ENCODE data around the gene RAB4B.
"Not testable (repeated sequence)": the region's sequence is repeated elsewhere in the genome, so short reads cannot be mapped to it uniquely, and the experiment has no call there.

Gene RAB4B

GRCh38 chr19:40776932-40777644 lies 959 bp upstream of the RAB4B start:
- DNase-seq (ENCODE audit: low read depth, low spot score), result peak; percentile 53
- peak overlapping the region; percentile 96 for H3K27ac ChIP-seq

- peak overlapping the region; percentile 96 for H3K27ac ChIP-seq
- DNase-seq (ENCODE audit: low read depth, low spot score), result no peak
Observed at GRCh38 chr19:40777645-40777936, 456 bp upstream of the RAB4B start.

DNA sequence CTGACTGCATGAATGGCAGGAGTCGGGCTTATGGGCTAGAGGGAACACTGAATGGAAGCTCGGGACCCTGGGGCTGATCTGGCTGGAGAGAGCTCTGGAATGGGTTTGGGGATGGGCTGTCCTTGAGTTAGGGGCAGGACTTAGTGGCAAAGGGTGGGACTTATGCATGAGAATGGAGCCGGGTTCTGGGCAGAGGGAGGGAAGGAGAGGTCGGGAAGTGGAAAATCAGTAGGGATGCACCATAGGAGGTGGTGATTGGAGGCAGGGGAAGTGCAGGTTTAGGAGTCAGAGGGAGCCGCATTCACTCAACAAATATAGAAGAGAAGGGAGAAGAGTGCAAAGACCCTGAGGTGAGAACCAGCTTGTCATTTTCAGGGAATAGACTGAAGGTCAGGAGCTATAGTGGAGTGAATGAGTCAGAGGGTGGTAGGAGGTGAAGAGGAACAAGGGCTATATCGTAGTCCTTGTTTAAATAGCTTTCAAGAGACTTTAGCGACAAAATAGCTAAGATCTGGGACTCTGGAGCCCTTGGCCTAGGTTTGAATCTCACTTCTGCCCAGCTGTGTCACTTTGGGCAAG lies 748 bp downstream of the RAB4B start:
- no peak for DNase-seq (ENCODE audit: low read depth, low spot score)
- H3K27ac ChIP-seq, result peak overlapping the region; percentile 96

DNA sequence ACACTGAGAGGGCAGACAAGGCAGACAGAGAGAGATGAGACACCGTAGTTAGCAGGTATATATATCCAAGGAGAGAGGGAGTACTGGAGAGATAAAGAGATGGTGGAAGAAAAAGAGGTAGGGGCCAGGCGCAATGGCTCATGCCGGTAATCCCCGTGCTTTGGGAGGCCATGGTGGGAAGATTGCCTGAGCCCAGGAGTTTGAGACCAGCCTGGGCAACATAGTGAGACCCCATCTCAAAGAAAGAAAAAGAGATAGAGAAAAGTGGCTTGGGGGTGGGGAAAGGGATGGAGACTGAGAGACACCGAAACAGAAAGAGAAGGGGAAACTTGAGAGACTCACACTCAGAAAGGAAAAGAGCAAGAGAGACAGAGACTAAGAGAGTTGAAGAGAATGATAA lies 2.5 kb downstream of the RAB4B start:
- H3K27ac ChIP-seq, result no peak overlapping the region
- DNase-seq (ENCODE audit: low read depth, low spot score), result no peak

- H3K27ac ChIP-seq, result no peak overlapping the region
- DNase-seq (ENCODE audit: low read depth, low spot score), result no peak
Observed at GRCh38 chr19:40781140-40781539, 3.1 kb downstream of the RAB4B start.

GRCh38 chr19:40783711-40784110 lies 5.7 kb downstream of the RAB4B start:
- no peak for DNase-seq (ENCODE audit: low read depth, low spot score)
- H3K27ac ChIP-seq, result no peak overlapping the region

DNA sequence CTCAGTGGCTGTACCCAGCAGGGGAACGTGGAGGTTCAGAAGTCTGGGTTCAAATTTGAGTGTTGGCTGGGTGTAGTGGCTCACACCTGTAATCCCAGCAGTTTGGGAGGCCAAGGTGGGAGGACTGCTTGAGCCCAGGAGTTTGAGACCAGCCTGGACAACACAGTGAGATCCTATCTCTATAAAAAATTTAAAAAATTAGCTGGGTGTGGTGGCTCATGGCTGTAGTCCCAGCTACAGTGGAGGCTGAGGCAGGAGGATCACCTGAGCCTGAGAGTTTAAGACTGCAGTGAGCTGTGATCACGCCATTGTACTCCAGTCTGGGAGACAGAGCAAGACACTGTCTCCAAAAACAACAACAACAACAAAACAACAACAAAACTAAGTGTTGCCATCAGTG lies 6.1 kb downstream of the RAB4B start:
- not testable (repeated sequence) for H3K27ac ChIP-seq; DNase-seq (ENCODE audit: low read depth, low spot score)

DNA sequence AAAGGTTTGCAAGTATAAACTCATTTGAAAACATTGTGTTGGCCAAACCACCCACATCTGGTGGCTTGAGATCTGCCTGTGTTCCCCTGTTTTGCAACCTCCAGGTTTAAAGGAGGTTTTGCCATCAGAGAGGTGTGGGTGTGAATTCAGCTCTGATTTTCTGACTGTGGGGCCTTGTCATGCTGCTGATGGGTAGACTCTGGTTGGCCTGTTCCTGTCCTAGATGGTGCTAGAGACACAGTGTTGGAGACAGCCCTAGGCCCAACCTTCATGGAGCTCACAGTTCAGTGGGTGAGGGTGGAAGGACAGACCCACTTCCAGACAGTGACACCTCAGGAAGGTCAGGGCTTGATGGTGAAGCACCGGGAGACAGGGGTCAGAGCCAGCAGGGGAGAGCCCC lies 7.5 kb downstream of the RAB4B start:
- no peak overlapping the region for H3K27ac ChIP-seq
- no peak for DNase-seq (ENCODE audit: low read depth, low spot score)

DNA sequence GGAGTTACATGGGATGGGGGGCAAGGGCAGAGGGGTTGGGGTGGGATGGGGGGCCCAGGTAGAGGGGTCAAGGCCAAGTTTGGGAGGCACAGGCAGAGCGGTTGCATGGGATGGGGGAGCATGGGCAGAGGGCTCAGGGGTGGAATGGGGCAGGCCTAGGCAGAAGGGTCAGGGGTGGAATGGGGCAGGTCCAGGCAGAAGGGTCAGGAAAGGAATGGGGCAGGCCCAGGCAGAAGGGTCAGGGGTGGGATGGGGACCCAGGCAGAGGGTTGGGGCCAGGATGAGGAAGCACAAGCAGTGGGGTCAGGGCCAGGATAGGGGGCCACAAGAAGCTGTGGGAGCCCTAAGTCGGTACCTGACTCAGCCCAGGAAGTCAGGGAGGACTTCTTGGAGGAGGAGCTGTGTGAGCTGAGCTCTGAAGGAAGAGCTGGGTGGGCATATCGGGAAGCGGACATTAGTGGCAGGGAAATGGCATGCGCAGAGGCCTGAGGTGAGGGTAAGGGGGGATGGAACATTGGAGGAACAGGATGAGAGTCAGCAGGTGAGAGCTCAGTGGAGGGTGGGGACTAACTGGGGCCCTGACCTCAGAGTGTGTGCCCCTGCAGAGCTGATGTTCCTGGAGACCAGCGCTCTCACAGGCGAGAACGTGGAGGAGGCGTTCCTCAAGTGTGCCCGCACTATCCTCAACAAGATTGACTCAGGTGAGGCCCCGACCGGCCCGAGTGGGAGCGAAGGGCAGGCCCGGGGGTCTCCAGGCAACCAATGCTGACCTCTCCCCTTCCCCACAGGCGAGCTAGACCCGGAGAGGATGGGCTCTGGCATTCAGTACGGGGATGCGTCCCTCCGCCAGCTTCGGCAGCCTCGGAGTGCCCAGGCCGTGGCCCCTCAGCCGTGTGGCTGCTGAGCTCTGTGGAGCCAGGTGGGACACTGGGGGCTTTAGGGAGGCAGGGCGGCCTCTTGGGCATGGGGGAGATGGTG lies 8.3 kb downstream of the RAB4B start:
- DNase-seq (ENCODE audit: low read depth, low spot score), result no peak
- H3K27ac ChIP-seq, result no peak overlapping the region

DNA sequence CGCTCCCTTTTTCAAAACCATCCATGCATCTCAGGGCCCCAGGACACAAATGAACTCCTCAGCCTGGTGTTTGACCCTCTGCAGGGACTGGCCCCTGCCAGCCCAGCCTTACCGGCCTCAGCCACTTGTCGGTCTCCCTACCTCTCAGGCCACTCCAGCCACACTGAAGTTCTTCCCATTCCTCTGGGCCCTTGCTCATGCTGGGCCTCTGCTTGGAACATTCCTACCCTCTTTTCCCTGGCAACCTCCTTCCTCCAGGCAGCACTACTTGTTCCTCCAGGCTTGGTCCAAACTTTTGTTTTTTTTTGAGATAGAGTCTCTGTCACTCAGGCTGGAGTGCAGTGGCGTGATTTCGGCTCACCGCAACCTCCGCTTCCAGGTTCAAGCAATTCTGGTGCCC lies 13.3 kb downstream of the RAB4B start:
- no peak overlapping the region for H3K27ac ChIP-seq
- no peak for DNase-seq (ENCODE audit: low read depth, low spot score)

DNA sequence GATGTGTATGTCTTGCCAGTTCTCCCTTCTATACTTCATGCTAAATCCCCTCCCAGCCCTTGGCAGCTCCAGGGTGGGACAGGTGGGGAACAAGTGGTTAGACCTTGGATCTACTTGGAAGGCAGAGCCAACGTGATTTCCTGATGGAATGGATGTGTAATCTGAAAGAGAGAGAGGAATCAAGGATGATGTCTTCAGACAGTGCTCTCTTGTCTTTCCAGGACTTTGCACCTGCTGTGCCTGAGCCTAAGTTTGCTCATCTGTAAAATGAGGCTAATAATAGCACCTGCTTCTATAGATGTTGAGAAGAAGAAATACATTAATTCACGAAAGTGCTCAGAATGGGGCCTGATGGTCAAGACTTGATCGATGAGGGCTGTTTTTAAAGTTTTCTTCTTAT lies 13.9 kb downstream of the RAB4B start:
- H3K27ac ChIP-seq, result no peak overlapping the region
- DNase-seq (ENCODE audit: low read depth, low spot score), result no peak

- DNase-seq (ENCODE audit: low read depth, low spot score), result no peak
- peak overlapping the region; percentile 67 for H3K27ac ChIP-seq
Observed at GRCh38 chr19:40797166-40797962, 19.3 kb downstream of the RAB4B start.

DNA sequence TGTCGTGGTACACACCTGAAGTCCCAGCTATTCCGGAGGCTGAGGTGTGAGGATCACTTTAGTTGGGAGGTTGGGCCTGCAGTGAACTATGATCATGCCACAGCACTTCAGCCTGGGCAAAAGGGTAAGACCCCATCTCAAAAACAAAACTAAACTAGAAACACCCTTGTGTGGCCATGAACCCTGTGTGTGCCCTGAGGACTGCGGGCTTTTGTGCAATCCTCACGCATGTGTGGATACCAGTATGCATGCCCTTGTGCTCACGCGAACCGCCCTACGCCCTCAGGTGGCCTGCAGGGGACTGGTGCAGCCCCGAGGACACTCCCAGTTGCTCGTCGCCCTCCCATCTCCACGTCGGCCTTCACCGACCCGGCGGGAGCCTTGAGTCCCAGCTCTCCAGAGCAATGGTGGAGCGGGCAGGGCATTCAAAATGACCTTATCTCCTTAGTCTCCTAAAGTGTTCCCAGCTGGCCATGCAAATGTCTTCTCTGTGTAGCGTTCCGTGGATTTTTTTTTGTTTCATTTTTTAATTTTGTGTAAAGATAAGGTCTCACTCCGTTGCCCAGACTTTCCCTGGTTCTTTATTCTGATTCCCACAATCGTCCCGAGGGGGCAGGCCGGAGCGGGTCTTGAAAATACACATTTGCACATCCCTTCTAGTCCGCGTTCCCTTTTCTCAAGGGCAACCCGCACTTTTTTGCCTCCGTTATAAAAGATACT lies 20.1 kb downstream of the RAB4B start:
- no peak for DNase-seq (ENCODE audit: low read depth, low spot score)
- H3K27ac ChIP-seq, result peak overlapping the region; percentile 67

DNA sequence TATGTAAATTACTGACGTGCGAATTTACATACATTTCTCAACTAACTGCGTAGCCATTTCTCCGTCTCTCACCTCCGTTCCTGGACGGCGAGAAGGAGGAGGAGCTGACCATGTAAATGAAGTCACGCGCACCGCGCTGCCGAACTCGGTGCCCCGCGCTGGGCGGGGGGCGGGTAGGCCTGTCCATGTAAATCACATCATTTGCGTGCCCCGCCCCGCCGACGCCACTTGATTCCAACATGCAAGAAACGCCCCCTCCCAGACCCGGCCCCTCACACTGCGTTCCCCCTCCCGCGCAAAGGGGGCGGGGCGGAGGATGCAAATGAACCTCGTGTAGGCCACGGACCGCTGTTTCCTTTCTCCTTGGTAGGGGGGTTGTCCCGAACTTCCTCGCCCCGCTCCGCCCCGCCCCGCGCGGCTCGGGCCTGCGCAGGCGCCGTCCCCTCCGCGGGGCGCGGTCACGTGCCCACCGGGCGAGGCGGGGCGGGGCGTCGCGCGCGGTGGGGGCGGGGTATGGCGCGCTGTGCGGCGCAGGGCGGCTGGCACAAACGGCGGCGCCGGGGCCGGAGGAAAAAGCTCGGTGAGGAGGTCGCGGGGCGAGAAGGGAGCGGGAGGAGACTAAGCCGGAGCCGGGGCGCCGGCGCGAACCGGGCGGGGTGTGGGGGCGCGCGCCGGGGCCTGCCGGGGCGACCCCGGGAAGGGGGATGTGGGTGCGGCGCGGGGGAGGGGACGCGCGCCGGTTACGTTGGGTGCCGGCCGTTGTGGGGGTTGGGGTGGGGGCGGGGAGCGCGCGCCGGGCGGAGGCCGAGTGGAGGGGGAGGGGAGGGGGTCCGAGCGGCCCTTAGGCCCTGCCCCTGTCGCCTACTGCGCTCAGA lies 20.9 kb downstream of the RAB4B start, which contains the start of gene EGLN2:
Gene EGLN2, plus strand, starts transcription at position 509 of the 875 bp plus-strand sequence. CDS start 1,382 bp downstream, outside the sequence.
- peak within 1 kb of the TSS; percentile 67 for H3K27ac ChIP-seq
- peak; percentile 97 for DNase-seq (ENCODE audit: low read depth, low spot score)

DNA sequence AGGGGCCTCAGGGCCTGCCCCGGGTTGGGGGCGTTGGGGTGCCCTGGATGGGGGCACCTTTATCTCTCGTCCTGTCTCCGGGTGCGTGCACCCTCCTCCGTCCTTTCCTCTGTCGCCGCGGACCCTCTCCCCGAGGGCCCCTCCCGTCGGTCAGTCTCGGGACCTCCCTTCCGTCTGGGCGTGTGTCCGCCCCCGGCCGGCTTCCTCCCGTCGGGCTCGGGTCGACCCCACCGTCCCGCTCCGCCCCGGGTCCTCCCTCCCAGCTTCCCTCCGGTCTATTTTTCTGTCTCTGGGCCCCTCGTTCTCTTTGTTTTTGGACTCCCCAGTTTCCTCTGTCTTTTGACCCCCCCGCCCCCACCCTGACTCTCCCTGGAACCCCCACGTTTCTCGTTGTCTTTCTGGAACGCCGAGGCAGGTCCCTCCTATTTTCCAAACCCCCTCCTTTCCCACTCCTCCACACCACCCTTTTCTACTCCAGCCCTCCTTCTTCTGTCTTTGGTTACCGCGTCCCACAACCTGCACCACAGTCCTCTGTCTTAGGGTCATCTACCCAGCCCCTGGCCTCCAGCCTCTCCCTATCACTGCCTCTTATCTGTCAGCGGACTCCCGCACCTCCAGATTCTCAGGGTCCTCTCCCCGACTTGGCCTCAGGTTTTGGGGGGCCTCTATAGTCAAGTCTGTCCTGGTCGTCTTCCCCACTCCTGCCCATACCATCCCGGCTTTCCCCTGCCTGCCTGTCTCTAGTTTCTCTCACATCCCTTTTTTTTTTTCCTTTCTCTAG lies 21.7 kb downstream of the RAB4B start:
- no peak for DNase-seq (ENCODE audit: low read depth, low spot score)
- peak overlapping the region; percentile 67 for H3K27ac ChIP-seq

DNA sequence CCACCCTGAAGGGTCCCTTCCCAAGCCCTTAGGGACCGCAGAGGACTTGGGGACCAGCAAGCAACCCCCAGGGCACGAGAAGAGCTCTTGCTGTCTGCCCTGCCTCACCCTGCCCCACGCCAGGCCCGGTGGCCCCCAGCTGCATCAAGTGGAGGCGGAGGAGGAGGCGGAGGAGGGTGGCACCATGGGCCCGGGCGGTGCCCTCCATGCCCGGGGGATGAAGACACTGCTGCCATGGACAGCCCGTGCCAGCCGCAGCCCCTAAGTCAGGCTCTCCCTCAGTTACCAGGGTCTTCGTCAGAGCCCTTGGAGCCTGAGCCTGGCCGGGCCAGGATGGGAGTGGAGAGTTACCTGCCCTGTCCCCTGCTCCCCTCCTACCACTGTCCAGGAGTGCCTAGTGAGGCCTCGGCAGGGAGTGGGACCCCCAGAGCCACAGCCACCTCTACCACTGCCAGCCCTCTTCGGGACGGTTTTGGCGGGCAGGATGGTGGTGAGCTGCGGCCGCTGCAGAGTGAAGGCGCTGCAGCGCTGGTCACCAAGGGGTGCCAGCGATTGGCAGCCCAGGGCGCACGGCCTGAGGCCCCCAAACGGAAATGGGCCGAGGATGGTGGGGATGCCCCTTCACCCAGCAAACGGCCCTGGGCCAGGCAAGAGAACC lies 22.4 kb downstream of the RAB4B start:
- no peak overlapping the region for H3K27ac ChIP-seq
- no peak for DNase-seq (ENCODE audit: low read depth, low spot score)

GRCh38 chr19:40800997-40801377 lies 22.9 kb downstream of the RAB4B start:
- H3K27ac ChIP-seq, result no peak overlapping the region

More at GRCh38 chr19:40800997-40801377, 22.9 kb downstream of the RAB4B start:
- DNase-seq (ENCODE audit: low read depth, low spot score), result no peak
